NOMO-1 (cell line): Measurements from ENCODE around the gene ADK.
"Not testable (repeated sequence)": the region's sequence is repeated elsewhere in the genome, so short reads cannot be mapped to it uniquely, and the experiment has no call there.

ENCODE experiments used
- DNase-seq, 2 experiments: peaks; one replicate each; lab custom pipeline; 2025; ENCODE audit not compliant: unreplicated experiment in 2 of 2; lab: John Stamatoyannopoulos, UW

ADK gene

GRCh38 chr10:74150990-74151878 is at the start of gene ADK:
ADK (plus strand) TSS chr10:74151221; CDS start chr10:74151279, 58 bp downstream.
- DNase-seq = peak; percentile 95 to 97

DNA sequence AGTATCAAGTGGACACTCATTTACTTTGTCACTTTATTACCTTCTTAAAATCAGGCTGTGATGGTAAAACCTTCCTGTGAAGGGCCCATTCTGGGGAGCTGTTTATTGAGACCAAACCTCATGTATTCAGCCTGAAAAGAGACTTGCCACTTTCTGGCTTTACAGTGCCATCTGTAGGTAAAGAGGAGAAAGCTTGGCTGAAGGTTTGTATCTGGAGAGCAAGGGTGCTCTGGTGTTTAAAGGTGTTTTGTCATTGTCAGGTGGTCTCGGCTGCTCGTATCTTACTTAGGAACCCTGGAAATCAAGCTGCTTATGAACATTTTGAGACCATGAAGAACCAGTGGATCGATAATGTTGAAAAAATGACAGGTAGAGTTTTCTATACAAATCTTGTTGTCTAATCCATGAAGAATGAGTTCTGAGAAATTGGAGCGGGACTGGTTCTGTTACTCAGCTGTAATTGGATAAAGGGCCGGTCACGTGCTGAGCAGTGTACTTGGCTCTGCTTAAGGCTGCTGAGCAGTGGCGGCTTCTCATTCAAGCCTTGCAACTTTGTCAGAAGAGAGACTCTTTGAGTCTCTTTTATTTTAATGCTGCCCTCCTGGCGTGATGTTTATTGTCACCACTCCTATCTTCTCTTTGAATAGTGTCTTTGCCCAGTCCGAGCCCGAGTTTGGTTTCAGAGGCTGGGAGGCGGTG is 47.3 kb upstream of the ADK start:
- no peak for DNase-seq

- DNase-seq = no peak
Measured at GRCh38 chr10:74104480-74104879, 46.5 kb upstream of the ADK start.

DNA sequence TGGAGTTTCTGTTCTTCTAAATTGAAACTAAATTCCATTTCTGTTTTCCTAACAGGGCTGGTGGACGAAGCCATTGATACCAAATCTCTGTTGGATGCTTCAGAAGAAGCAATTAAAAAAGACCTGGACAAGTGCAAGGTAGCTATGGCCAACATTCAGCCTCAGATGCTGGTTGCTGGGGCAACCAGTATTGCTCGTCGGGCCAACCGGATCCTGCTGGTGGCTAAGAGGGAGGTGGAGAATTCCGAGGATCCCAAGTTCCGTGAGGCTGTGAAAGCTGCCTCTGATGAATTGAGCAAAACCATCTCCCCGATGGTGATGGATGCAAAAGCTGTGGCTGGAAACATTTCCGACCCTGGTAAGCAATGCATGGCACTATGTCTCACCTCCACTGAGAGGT is 46.0 kb upstream of the ADK start:
- no peak for DNase-seq

GRCh38 chr10:74107391-74107790 is 43.6 kb upstream of the ADK start:
- no peak for DNase-seq

DNA sequence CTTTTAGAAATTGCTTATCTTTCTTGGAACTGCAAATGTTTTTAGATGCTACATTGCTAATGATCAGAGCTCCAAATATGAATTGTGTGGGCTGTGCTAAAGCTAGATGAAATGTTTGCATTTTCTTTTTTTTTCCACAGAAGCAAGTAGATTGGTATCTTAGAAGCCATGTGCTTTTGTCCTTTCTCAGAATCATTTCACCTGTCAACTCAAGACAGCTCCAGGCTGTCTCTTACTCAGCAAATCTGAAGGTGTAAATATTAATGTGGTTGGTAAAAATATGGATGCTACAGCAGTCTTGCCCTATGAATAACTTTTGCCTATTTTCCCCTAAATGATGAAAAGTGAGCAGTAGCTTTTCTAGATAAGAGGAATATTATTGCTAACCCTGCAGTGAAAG is 41.6 kb upstream of the ADK start:
- no peak for DNase-seq

DNA sequence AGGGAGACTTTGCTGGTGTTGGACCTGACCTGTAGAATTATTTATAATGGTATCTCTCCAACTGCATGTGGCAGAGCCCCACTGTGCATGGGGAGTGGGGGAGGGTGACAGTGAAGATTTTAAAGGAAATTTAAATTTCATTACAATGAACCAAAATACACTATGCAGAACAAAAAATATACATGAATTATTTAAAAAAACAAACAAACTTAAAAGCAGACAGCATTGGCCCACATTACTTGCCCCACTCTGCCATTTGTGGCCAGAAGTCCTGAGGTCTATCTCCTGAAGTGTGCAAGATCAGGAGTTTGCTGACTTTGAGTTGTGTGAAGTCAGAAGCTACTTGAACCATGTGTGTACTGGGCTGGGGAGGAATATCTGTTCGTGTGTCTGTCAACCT is 40.9 kb upstream of the ADK start:
- no peak for DNase-seq

DNA sequence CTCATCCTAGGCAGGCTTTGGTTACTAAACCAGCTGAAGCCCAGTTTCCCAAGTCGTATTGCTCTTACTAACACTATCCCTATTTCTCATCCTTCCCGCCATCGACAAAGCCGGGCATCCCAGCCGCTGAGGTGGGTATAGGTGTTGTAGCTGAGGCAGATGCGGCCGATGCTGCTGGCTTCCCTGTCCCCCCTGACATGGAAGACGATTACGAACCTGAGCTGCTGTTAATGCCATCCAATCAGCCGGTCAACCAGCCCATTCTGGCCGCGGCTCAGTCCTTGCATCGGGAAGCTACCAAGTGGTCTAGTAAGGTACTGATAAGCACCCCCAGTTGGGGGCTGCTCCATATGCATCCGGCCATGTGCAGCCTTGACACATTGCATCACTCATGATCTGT is 39.2 kb upstream of the ADK start:
- no peak for DNase-seq

GRCh38 chr10:74113546-74113945 is 37.5 kb upstream of the ADK start:
- no peak for DNase-seq

GRCh38 chr10:74114041-74114448 is 37.0 kb upstream of the ADK start:
- no peak for DNase-seq

DNA sequence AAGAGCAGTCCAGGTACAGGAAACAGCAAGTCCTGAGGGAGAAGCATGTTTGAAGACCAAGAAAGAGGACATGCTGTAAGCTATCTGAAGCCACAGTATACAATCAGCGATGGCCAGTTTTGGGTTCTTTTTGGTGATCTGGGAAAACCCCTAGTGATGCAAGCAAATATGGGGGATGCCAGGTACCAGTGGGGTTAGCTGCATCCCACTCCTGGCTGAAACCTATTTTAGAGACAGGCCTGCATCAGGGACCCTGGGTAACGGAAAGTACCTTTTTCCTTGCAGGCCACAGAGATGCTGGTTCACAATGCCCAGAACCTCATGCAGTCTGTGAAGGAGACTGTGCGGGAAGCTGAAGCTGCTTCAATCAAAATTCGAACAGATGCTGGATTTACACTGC is 33.3 kb upstream of the ADK start:
- DNase-seq = no peak

GRCh38 chr10:74118804-74119203 is 32.2 kb upstream of the ADK start:
- no peak for DNase-seq

- DNase-seq = no peak
Measured at GRCh38 chr10:74120911-74121310, 30.1 kb upstream of the ADK start.

- DNase-seq = no peak
Measured at GRCh38 chr10:74121368-74121767, 29.7 kb upstream of the ADK start.

DNA sequence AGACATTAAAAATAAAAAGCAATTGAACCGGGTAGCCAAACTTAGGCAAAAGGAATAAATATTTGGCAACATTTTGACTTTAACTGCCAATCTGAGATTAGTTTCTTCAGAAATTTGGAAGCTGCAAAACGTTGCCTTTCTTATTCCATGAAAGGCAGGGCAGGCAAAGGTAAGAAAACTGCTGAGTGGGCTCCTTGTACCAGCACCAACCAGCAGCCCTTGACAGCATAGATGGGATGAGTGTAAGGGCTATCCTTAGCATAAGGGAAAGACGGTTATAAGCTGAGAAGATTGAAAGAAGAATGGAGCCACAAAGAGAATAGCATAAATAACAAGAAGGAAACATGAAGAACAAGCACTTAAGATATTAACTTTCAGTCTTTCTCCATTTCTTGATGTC is 29.0 kb upstream of the ADK start:
- no peak for DNase-seq

DNA sequence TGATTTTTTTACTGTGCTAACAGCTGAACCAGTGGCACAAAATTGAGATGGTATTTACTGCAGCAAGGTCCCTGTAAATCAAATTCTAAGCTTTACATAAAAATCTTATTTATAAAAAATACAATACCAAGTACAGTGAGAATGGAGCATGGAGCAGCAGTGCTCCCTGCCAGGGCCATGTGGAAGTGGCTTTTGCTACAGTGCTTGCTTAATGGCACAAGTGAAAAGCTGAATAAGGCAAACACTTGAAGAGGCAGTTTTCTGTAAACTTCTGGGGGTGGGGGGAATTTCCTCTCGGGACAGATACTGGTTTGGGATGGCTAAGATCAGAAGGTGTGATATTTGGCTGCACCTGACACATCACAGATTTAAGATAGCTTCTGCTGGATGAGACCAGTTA is 27.9 kb upstream of the ADK start:
- peak in 1 of 2 experiments; percentile 6 for DNase-seq

DNA sequence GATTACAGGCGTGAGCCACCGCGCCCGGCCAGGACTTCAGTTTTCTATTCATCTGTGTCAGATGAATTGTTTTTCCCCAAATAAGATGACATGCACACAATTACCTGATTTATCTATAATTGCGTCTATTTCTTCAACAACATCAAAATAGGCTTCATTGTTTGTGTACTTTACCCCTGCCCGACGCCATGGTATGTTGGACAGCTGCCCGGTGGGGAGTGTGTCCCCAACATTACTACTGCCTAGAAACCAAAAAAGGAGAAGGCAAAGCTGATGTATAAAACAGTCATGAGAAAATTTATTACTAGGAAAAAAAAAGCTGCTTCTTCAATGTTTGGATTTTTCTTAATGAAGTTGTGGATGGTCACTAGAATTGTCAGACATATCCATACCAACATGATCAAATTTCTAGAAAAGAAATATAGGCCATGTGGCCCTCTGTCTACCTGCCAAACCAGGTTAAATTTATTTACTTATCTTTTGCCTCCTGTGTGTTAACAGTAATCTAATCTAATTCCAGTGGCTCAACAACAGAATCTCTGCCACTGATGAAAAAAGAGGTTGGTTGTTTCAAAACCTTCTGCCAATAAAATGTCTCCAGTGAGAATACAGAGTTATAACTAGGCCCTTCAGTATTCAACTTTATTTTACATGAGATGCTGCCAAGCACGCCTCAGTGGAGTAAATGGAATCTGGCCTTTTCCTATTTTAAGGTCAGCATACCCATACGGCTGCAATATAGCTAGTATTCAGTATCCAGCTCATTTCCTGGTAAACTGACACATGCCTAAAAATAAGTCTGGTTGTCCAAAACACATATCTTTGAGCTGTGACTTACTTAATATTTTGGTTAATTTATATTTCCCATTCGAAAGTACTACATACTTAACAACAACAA is 16.8 kb upstream of the ADK start:
- no peak for DNase-seq

GRCh38 chr10:74135452-74135851 is 15.6 kb upstream of the ADK start:
- DNase-seq = no peak

GRCh38 chr10:74137992-74138391 is 13.0 kb upstream of the ADK start:
- no peak for DNase-seq

DNA sequence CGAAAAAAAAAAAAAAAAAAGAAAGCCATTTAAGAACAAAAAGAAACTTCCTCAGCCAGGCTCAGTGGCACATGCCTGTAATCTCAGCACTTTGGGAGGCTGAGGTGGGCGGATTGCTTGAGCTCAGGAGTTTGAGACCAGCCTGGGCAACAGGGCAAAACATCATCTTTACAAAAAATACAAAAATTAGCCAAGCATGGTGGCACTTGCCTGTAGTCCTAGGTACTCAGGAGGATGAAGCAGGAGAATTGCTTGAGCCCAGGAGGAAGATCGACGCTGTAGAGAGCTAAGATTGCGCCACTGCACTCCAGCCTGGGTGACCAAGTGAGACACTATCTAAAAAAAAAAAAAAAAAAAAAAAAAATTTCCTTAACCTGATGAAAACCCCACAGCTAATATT is 12.4 kb upstream of the ADK start:
- DNase-seq = not testable (repeated sequence)

- DNase-seq = no peak
Measured at GRCh38 chr10:74139981-74140380, 11.0 kb upstream of the ADK start.
